HEK293 (cell line): ENCODE data around the gene TMPRSS6.

Source experiments
- CTCF ChIA-PET: fragments of 350-600 bp; formaldehyde crosslinking; extraction: SDS; loops from one replicate; lab custom pipeline; 2021; ENCODE audit warnings: antibody characterized with exemption; lab: Yijun Ruan, JAX
- POLR2A ChIA-PET: fragments of 300-600 bp; formaldehyde crosslinking; extraction: SDS; loops from one replicate; lab custom pipeline; 2020; ENCODE audit warnings: antibody characterized with exemption, inconsistent platforms; lab: Yijun Ruan, JAX
- H3K27ac ChIP-seq: fragments of 200-500 bp; sonication (Bioruptor generic); 2 replicates; pipeline ENCODE4 v1.5.1; 2014; ENCODE audit warnings: low read depth, low read length, control low read depth, inconsistent platforms; ENCODE audit errors: extremely low read depth
- H3K36me3 ChIP-seq, 2 experiments: fragments of 200-500 bp in 1 of 2; sonication (Bioruptor generic) in 1 of 2; 1 replicate in 1 of 2; 2 replicates in 1 of 2; pipeline ENCODE4 v1.5.1; 2014 to 2017; ENCODE audit warnings: inconsistent platforms in 2 of 2, low read length in 2 of 2; ENCODE audit not compliant: control insufficient read depth in 2 of 2, insufficient read depth in 1 of 2
- H3K4me1 ChIP-seq: fragments of 200-500 bp; sonication (Bioruptor generic); 2 replicates; pipeline ENCODE4 v1.5.1; 2014; ENCODE audit warnings: mild to moderate bottlenecking, low read length, inconsistent platforms; ENCODE audit not compliant: control insufficient read depth, insufficient read depth
- H3K4me3 ChIP-seq: 2 replicates; pipeline ENCODE4 v1.5.1; 2011; ENCODE audit warnings: low read depth, mild to moderate bottlenecking, control low read depth, low read length, moderate library complexity
- H3K9me3 ChIP-seq: fragments of 200-500 bp; sonication (Bioruptor generic); 2 replicates; pipeline ENCODE4 v1.5.1; 2014; ENCODE audit warnings: low read depth, low read length, inconsistent platforms; ENCODE audit not compliant: control insufficient read depth, insufficient read depth
- KLF1 ChIP-seq: fragments of 450-650 bp; formaldehyde crosslinking; IDR thresholded peaks from 2 replicates; pipeline ENCODE4 v1.5.1; 2016; ENCODE audit warnings: missing biosample characterization, missing genetic modification characterization
- KLF16 ChIP-seq: fragments of 450-650 bp; formaldehyde crosslinking; IDR thresholded peaks from 2 replicates; pipeline ENCODE4 v1.5.1; 2017; ENCODE audit warnings: missing biosample characterization, missing genetic modification characterization
- KLF9 ChIP-seq: fragments of 450-650 bp; formaldehyde crosslinking; IDR thresholded peaks from 2 replicates; pipeline ENCODE4 v1.5.1; 2016; ENCODE audit warnings: missing biosample characterization, missing genetic modification characterization, low read depth
- PRDM1 ChIP-seq: fragments of 450-650 bp; formaldehyde crosslinking; IDR thresholded peaks from 2 replicates; pipeline ENCODE4; 2016; ENCODE audit warnings: missing biosample characterization, missing genetic modification characterization
- SP7 ChIP-seq: fragments of 450-650 bp; formaldehyde crosslinking; IDR thresholded peaks from 2 replicates; pipeline ENCODE4 v1.5.1; 2016; ENCODE audit warnings: missing biosample characterization, missing genetic modification characterization
- TRIM28 ChIP-seq: IDR thresholded peaks from 2 replicates; pipeline ENCODE4 v1.6.1; 2011; ENCODE audit warnings: low read length, control low read depth, borderline replicate concordance
- ZBTB17 ChIP-seq: fragments of 450-650 bp; formaldehyde crosslinking; IDR thresholded peaks from 2 replicates; pipeline ENCODE4 v1.5.1; 2016; ENCODE audit warnings: missing biosample characterization, missing genetic modification characterization
- ZFHX2 ChIP-seq: fragments of 450-650 bp; formaldehyde crosslinking; conservative IDR thresholded peaks from 2 replicates; pipeline ENCODE4 v1.5.1; 2016; ENCODE audit warnings: missing biosample characterization, missing genetic modification characterization
- ZFP37 ChIP-seq: fragments of 450-650 bp; formaldehyde crosslinking; IDR thresholded peaks from 2 replicates; pipeline ENCODE4 v1.5.1; 2016; ENCODE audit warnings: missing biosample characterization, missing genetic modification characterization
- ZNF184 ChIP-seq: fragments of 450-650 bp; IDR thresholded peaks from 2 replicates; pipeline ENCODE4 v1.5.1; 2018; ENCODE audit warnings: missing biosample characterization, mild to moderate bottlenecking, missing genetic modification characterization
- ZNF239 ChIP-seq: fragments of 450-650 bp; formaldehyde crosslinking; IDR thresholded peaks from 2 replicates; pipeline ENCODE4 v1.5.1; 2016; ENCODE audit warnings: missing biosample characterization, missing genetic modification characterization
- ZNF274 ChIP-seq, 2 experiments: fragments of 200-500 bp in 1 of 2; fragments of 450-650 bp in 1 of 2; sonication (Bioruptor generic) in 1 of 2; formaldehyde crosslinking in 1 of 2; IDR thresholded peaks; 2 replicates each; pipeline versions ENCODE4 v1.5.1 to v1.6.1; 2014 to 2016; ENCODE audit warnings: borderline replicate concordance in 1 of 2, inconsistent platforms in 1 of 2, low read length in 1 of 2, missing biosample characterization in 1 of 2, missing genetic modification characterization in 1 of 2
- ZNF548 ChIP-seq: fragments of 450-650 bp; formaldehyde crosslinking; IDR thresholded peaks from 2 replicates; pipeline ENCODE4 v1.5.1; 2016; ENCODE audit warnings: missing biosample characterization, missing genetic modification characterization
- ZNF558 ChIP-seq: fragments of 450-650 bp; formaldehyde crosslinking; IDR thresholded peaks from 2 replicates; pipeline ENCODE4 v1.5.1; 2016; ENCODE audit warnings: missing biosample characterization, missing genetic modification characterization
- ZNF561 ChIP-seq: fragments of 450-650 bp; IDR thresholded peaks from 2 replicates; pipeline ENCODE4 v1.5.1; 2018; ENCODE audit warnings: missing biosample characterization, missing genetic modification characterization, borderline replicate concordance
- ZNF600 ChIP-seq: fragments of 450-650 bp; formaldehyde crosslinking; IDR thresholded peaks from 2 replicates; pipeline ENCODE4 v1.5.1; 2016; ENCODE audit warnings: missing biosample characterization, missing genetic modification characterization
- ZNF76 ChIP-seq: fragments of 450-650 bp; formaldehyde crosslinking; IDR thresholded peaks from 2 replicates; pipeline ENCODE4; 2016; ENCODE audit warnings: low read depth, missing biosample characterization, missing genetic modification characterization, borderline replicate concordance
- ZSCAN30 ChIP-seq: fragments of 450-650 bp; IDR thresholded peaks from 2 replicates; pipeline ENCODE4 v1.5.1; 2018; ENCODE audit warnings: missing biosample characterization, mild to moderate bottlenecking, missing genetic modification characterization, moderate library complexity
- ZXDB ChIP-seq: fragments of 450-650 bp; formaldehyde crosslinking; IDR thresholded peaks from 2 replicates; pipeline ENCODE4 v1.5.1; 2016; ENCODE audit warnings: missing biosample characterization, missing genetic modification characterization
- TF ChIP-seq, protein P1 (sequence below): fragments of 450-650 bp; formaldehyde crosslinking; IDR thresholded peaks from 2 replicates; pipeline ENCODE4 v1.5.1; 2016; ENCODE audit warnings: missing biosample characterization, missing genetic modification characterization
- TF ChIP-seq, protein P2 (sequence below): fragments of 450-650 bp; formaldehyde crosslinking; IDR thresholded peaks from 2 replicates; pipeline ENCODE4 v1.5.1; 2016; ENCODE audit warnings: missing biosample characterization, missing genetic modification characterization, low read depth
- TF ChIP-seq, protein P3 (sequence below): fragments of 450-650 bp; formaldehyde crosslinking; IDR thresholded peaks from 2 replicates; pipeline ENCODE4 v1.5.1; 2016; ENCODE audit warnings: missing biosample characterization, missing genetic modification characterization
- TF ChIP-seq, protein P4 (sequence below): fragments of 450-650 bp; formaldehyde crosslinking; IDR thresholded peaks from 2 replicates; pipeline ENCODE4 v1.5.1; 2017; ENCODE audit warnings: missing biosample characterization, missing genetic modification characterization
- TF ChIP-seq, protein P5 (sequence below): fragments of 450-650 bp; formaldehyde crosslinking; optimal IDR thresholded peaks from 2 replicates; pipeline ENCODE3; 2016; ENCODE audit warnings: missing biosample characterization, mild to moderate bottlenecking, missing genetic modification characterization
- TF ChIP-seq, protein P6 (sequence below): fragments of 450-650 bp; formaldehyde crosslinking; IDR thresholded peaks from 2 replicates; pipeline ENCODE4 v1.5.1; 2016; ENCODE audit warnings: missing biosample characterization, missing genetic modification characterization
- TF ChIP-seq, protein P7 (sequence below): fragments of 450-650 bp; formaldehyde crosslinking; IDR thresholded peaks from 2 replicates; pipeline ENCODE4 v1.5.0; 2017; ENCODE audit warnings: missing biosample characterization, missing genetic modification characterization, borderline replicate concordance

Gene TMPRSS6

DNA sequence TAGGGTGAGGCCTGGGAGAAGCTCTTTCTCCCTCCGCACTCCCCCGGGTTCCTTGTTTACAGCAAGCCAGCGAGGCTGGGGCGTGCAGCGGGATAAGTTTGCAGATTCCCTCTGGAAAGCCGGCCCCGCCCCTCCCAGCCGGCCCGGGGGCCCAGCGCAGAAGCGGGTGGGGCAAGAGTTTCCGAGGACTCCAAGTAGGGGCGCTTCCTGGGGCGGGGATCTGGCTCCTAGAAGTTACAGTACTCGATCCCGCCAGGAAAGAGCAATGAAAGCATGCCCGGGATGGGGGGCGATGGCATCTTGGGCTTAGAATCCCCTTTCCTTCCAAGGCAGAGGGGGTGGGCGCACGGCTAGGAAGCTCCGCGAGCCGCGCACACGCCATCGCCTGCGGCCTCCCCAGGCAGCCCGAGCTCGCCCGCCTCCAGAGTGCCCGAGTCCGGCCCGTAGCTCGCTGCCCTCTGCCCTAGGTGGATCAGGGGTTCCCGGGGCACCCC lies 90.7 kb downstream of the TMPRSS6 start:
- ChIA-PET POLR2A (interaction anchor here (0.6 to 3.0 kb wide), 18 partner anchors 8 to 323 kb away, joined by 3 to 13 read pairs (median 4); partner anchors contain the start of genes IFT27 and KCTD17), CTCF (interaction anchor here (0.9 to 4.3 kb wide), 7 partner anchors 13 to 181 kb away, joined by 3 to 39 read pairs (median 6); no protein-coding TSS in a partner anchor)
- Histone ChIP-seq H3K9me3 (no peaks in the 10 kb centered on the region), H3K4me3 (peak overlapping the region; percentile 82), H3K4me1 (no peaks in the 10 kb centered on the region), H3K27ac (peak overlapping the region; percentile 97), H3K36me3 (peaks cover 0 to 27% of the 10 kb centered on the region in 2 experiments; a peak in 1 of 3 replicates)
- no peak; the same call in 1 of the 2 replicates for TF ChIP-seq ZFP37
- TF ChIP-seq, protein P1, sequence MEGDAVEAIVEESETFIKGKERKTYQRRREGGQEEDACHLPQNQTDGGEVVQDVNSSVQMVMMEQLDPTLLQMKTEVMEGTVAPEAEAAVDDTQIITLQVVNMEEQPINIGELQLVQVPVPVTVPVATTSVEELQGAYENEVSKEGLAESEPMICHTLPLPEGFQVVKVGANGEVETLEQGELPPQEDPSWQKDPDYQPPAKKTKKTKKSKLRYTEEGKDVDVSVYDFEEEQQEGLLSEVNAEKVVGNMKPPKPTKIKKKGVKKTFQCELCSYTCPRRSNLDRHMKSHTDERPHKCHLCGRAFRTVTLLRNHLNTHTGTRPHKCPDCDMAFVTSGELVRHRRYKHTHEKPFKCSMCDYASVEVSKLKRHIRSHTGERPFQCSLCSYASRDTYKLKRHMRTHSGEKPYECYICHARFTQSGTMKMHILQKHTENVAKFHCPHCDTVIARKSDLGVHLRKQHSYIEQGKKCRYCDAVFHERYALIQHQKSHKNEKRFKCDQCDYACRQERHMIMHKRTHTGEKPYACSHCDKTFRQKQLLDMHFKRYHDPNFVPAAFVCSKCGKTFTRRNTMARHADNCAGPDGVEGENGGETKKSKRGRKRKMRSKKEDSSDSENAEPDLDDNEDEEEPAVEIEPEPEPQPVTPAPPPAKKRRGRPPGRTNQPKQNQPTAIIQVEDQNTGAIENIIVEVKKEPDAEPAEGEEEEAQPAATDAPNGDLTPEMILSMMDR = no peak
- peak; percentile 60 for TF ChIP-seq SP7
- TF ChIP-seq ZNF600 (tag by site-specific recombination) = no peak
- TF ChIP-seq TRIM28 = no peak
- TF ChIP-seq, protein P2, sequence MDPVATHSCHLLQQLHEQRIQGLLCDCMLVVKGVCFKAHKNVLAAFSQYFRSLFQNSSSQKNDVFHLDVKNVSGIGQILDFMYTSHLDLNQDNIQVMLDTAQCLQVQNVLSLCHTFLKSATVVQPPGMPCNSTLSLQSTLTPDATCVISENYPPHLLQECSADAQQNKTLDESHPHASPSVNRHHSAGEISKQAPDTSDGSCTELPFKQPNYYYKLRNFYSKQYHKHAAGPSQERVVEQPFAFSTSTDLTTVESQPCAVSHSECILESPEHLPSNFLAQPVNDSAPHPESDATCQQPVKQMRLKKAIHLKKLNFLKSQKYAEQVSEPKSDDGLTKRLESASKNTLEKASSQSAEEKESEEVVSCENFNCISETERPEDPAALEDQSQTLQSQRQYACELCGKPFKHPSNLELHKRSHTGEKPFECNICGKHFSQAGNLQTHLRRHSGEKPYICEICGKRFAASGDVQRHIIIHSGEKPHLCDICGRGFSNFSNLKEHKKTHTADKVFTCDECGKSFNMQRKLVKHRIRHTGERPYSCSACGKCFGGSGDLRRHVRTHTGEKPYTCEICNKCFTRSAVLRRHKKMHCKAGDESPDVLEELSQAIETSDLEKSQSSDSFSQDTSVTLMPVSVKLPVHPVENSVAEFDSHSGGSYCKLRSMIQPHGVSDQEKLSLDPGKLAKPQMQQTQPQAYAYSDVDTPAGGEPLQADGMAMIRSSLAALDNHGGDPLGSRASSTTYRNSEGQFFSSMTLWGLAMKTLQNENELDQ = no peak
- TF ChIP-seq ZNF548 = no peak
- TF ChIP-seq PRDM1 (tag by site-specific recombination) = no peak
- TF ChIP-seq, protein P3, sequence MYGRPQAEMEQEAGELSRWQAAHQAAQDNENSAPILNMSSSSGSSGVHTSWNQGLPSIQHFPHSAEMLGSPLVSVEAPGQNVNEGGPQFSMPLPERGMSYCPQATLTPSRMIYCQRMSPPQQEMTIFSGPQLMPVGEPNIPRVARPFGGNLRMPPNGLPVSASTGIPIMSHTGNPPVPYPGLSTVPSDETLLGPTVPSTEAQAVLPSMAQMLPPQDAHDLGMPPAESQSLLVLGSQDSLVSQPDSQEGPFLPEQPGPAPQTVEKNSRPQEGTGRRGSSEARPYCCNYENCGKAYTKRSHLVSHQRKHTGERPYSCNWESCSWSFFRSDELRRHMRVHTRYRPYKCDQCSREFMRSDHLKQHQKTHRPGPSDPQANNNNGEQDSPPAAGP = peak; percentile 47; the same call in 1 of the 2 replicates
- TF ChIP-seq ZSCAN30 (tag by site-specific recombination) = no peak
- no peak for TF ChIP-seq ZNF274 (IDR thresholded peaks at IDR 0.05; ENCODE audit: low read length)
- TF ChIP-seq ZNF274 (tag by site-specific recombination; IDR thresholded peaks at IDR 0.05; ENCODE audit: borderline replicate concordance) = no peak
- TF ChIP-seq, protein P4, sequence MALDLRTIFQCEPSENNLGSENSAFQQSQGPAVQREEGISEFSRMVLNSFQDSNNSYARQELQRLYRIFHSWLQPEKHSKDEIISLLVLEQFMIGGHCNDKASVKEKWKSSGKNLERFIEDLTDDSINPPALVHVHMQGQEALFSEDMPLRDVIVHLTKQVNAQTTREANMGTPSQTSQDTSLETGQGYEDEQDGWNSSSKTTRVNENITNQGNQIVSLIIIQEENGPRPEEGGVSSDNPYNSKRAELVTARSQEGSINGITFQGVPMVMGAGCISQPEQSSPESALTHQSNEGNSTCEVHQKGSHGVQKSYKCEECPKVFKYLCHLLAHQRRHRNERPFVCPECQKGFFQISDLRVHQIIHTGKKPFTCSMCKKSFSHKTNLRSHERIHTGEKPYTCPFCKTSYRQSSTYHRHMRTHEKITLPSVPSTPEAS (tag by site-specific recombination) = no peak
- TF ChIP-seq ZXDB = peak; percentile 61; the same call in 1 of the 2 replicates
- TF ChIP-seq ZNF239 (tag by site-specific recombination) = no peak
- TF ChIP-seq, protein P5, sequence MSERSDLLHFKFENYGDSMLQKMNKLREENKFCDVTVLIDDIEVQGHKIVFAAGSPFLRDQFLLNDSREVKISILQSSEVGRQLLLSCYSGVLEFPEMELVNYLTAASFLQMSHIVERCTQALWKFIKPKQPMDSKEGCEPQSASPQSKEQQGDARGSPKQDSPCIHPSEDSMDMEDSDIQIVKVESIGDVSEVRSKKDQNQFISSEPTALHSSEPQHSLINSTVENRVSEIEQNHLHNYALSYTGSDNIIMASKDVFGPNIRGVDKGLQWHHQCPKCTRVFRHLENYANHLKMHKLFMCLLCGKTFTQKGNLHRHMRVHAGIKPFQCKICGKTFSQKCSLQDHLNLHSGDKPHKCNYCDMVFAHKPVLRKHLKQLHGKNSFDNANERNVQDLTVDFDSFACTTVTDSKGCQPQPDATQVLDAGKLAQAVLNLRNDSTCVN (tag by site-specific recombination) = peak; percentile 27
- TF ChIP-seq KLF9 = peak; percentile 75
- peak; percentile 59; the same call in 1 of the 2 replicates for TF ChIP-seq ZFHX2 (tag by site-specific recombination)
- no peak for TF ChIP-seq ZNF561 (tag by site-specific recombination)
- TF ChIP-seq ZNF184 = 0 out of 2 replicates have a peak, but pooled peaks have one; percentile 25
- TF ChIP-seq, protein P6, sequence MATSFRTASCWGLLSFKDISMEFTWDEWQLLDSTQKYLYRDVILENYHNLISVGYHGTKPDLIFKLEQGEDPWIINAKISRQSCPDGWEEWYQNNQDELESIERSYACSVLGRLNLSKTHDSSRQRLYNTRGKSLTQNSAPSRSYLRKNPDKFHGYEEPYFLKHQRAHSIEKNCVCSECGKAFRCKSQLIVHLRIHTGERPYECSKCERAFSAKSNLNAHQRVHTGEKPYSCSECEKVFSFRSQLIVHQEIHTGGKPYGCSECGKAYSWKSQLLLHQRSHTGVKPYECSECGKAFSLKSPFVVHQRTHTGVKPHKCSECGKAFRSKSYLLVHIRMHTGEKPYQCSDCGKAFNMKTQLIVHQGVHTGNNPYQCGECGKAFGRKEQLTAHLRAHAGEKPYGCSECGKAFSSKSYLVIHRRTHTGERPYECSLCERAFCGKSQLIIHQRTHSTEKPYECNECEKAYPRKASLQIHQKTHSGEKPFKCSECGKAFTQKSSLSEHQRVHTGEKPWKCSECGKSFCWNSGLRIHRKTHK = no peak
- no peak for TF ChIP-seq ZNF558
- 0 out of 2 replicates have a peak, but pooled peaks have one; percentile 26 for TF ChIP-seq ZBTB17 (tag by site-specific recombination)
- TF ChIP-seq ZNF76 (tag by site-specific recombination) = peak; percentile 28; the same call in 1 of the 2 replicates
- TF ChIP-seq, protein P7, sequence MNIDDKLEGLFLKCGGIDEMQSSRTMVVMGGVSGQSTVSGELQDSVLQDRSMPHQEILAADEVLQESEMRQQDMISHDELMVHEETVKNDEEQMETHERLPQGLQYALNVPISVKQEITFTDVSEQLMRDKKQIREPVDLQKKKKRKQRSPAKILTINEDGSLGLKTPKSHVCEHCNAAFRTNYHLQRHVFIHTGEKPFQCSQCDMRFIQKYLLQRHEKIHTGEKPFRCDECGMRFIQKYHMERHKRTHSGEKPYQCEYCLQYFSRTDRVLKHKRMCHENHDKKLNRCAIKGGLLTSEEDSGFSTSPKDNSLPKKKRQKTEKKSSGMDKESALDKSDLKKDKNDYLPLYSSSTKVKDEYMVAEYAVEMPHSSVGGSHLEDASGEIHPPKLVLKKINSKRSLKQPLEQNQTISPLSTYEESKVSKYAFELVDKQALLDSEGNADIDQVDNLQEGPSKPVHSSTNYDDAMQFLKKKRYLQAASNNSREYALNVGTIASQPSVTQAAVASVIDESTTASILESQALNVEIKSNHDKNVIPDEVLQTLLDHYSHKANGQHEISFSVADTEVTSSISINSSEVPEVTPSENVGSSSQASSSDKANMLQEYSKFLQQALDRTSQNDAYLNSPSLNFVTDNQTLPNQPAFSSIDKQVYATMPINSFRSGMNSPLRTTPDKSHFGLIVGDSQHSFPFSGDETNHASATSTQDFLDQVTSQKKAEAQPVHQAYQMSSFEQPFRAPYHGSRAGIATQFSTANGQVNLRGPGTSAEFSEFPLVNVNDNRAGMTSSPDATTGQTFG (tag by site-specific recombination) = no peak
- TF ChIP-seq KLF1 (tag by site-specific recombination) = peak; percentile 75
- 0 out of 2 replicates have a peak, but pooled peaks have one; percentile 52 for TF ChIP-seq KLF16 (tag by site-specific recombination)
